Endothelial cell of umbilical vein (primary cell): ENCODE results near the gene B4GALT6. TPM values are rescaled to one million over a fixed set of nuclear protein-coding genes. Genes with fewer than 3 reads are reported as not detected.

Experiments used
- BruUV-seq: library from RNA; stranded (reverse); fragments of 400-500 nt; replicated peaks from 2 replicates; lab custom pipeline; 2021; lab: Mats Ljungman, UMichigan
- CTCF ChIA-PET: fragments of 300-600, 350-600 bp; sonication (Branson Sonifier 250); formaldehyde crosslinking; loops from one replicate; lab custom pipeline; 2021; ENCODE audit warnings: antibody characterized with exemption, inconsistent platforms; lab: Charles Lee
- POLR2A ChIA-PET: fragments of 300-600, 350-600 bp; sonication (Branson Sonifier 250); formaldehyde crosslinking; loops from one replicate; lab custom pipeline; 2021; ENCODE audit warnings: antibody characterized with exemption, inconsistent platforms; lab: Charles Lee
- DNase-seq: peaks from one replicate; pipeline ENCODE4 v3.0.0-alpha.2; 2011; ENCODE audit warnings: low read depth, low spot score
- FAIRE-seq: peaks from 2 replicates; lab custom pipeline; 2011; peaks lifted over from hg19 to GRCh38; lab: Jason Lieb, UNC
- H2AFZ ChIP-seq: 2 replicates; pipeline ENCODE4 v1.6.0; 2012; ENCODE audit warnings: low read depth, low read length, control low read depth, inconsistent platforms
- H3K27ac ChIP-seq: 2 replicates; pipeline ENCODE4 v1.5.1; 2011; ENCODE audit warnings: low read depth, mild to moderate bottlenecking, control low read depth, low read length, moderate library complexity; ENCODE audit not compliant: insufficient read depth
- H3K27me3 ChIP-seq, 2 experiments: 2 replicates each; pipeline versions ENCODE4 v1.6.0 to v1.6.1; 2011; ENCODE audit warnings: low read length in 2 of 2, mixed read lengths in 1 of 2; ENCODE audit not compliant: control insufficient read depth in 2 of 2, insufficient read depth in 2 of 2
- H3K36me3 ChIP-seq, 2 experiments: 2 replicates in 1 of 2; 3 replicates in 1 of 2; pipeline ENCODE4 v1.5.1; 2011; ENCODE audit warnings: low read length in 2 of 2, mild to moderate bottlenecking in 1 of 2, moderate library complexity in 1 of 2; ENCODE audit not compliant: control insufficient read depth in 2 of 2, insufficient read depth in 2 of 2; ENCODE audit errors: extremely low read depth in 1 of 2
- H3K4me1 ChIP-seq: 3 replicates; pipeline ENCODE4 v1.5.1; 2011; ENCODE audit warnings: mild to moderate bottlenecking, low read length; ENCODE audit not compliant: control insufficient read depth, insufficient read depth; ENCODE audit errors: extremely low read depth
- H3K4me2 ChIP-seq: 2 replicates; pipeline ENCODE4 v1.6.1; 2011; ENCODE audit warnings: low read length, control low read depth, mixed read lengths; ENCODE audit not compliant: insufficient read depth
- H3K4me3 ChIP-seq, 3 experiments: fragments of 200-600 bp in 1 of 3; sonication (generic), shearing (Covaris generic) in 1 of 3; replicated peaks in 1 of 3; 2 replicates each; pipeline ENCODE4 v1.5.1; 2011 to 2016; ENCODE audit warnings: control low read depth in 3 of 3, low read length in 3 of 3, mild to moderate bottlenecking in 2 of 3, inconsistent platforms in 1 of 3, low read depth in 1 of 3, moderate library complexity in 1 of 3; ENCODE audit not compliant: insufficient read depth in 1 of 3
- H3K79me2 ChIP-seq: 2 replicates; pipeline ENCODE4 v1.6.0; 2012; ENCODE audit warnings: low read length, inconsistent platforms; ENCODE audit not compliant: control insufficient read depth, insufficient read depth
- H3K9ac ChIP-seq: replicated peaks from 2 replicates; pipeline ENCODE3; 2011; ENCODE audit warnings: low read length, control low read depth; ENCODE audit not compliant: insufficient read depth; ENCODE audit errors: extremely low read depth
- H3K9me1 ChIP-seq: replicated peaks from 3 replicates; pipeline ENCODE4 v1.6.0; 2011; ENCODE audit warnings: mild to moderate bottlenecking, low read length; ENCODE audit not compliant: control insufficient read depth, insufficient read depth; ENCODE audit errors: extremely low read depth
- H3K9me3 ChIP-seq: replicated peaks from 2 replicates; pipeline ENCODE4 v1.5.1; 2012; ENCODE audit warnings: low read length, inconsistent platforms; ENCODE audit not compliant: control insufficient read depth, insufficient read depth
- H4K20me1 ChIP-seq: replicated peaks from 2 replicates; pipeline ENCODE3; 2011; ENCODE audit warnings: mild to moderate bottlenecking, low read length; ENCODE audit not compliant: control insufficient read depth, insufficient read depth; ENCODE audit errors: extremely low read depth
- CTCF ChIP-seq, 2 donors: IDR thresholded peaks; 1 replicate in 1 of 2; 2 replicates in 1 of 2; pipeline ENCODE4 v1.5.1; 2011; ENCODE audit warnings: low read length in 2 of 2, mild to moderate bottlenecking in 2 of 2, moderate library complexity in 2 of 2, control low read depth in 1 of 2, inconsistent platforms in 1 of 2, low read depth in 1 of 2; ENCODE audit not compliant: insufficient read depth in 1 of 2; ENCODE audit errors: extremely low read depth in 1 of 2
- EZH2 ChIP-seq: IDR thresholded peaks from 2 replicates; pipeline ENCODE4 v1.6.1; 2012; ENCODE audit warnings: borderline replicate concordance, low read depth, mild to moderate bottlenecking, moderate library complexity, low read length, inconsistent platforms; ENCODE audit not compliant: severe bottlenecking
- FOS ChIP-seq: IDR thresholded peaks from 2 replicates; pipeline ENCODE4 v1.6.1; 2011; ENCODE audit warnings: mild to moderate bottlenecking, low read length, moderate library complexity, borderline replicate concordance; ENCODE audit not compliant: insufficient read depth
- GATA2 ChIP-seq: IDR thresholded peaks from 2 replicates; pipeline ENCODE4 v1.7.0; 2011; ENCODE audit warnings: low read depth, mild to moderate bottlenecking, moderate library complexity, mixed read lengths, low read length; ENCODE audit not compliant: insufficient read length, insufficient read depth
- JUN ChIP-seq: IDR thresholded peaks from 2 replicates; pipeline ENCODE4 v1.6.1; 2011; ENCODE audit warnings: borderline replicate concordance, low read depth; ENCODE audit not compliant: insufficient read length, insufficient read depth
- MAX ChIP-seq: IDR thresholded peaks from 2 replicates; pipeline ENCODE4 v1.6.1; 2011; ENCODE audit not compliant: insufficient read depth, insufficient read length
- MYC ChIP-seq: IDR thresholded peaks from one replicate; pipeline ENCODE4 v1.6.1; 2011; ENCODE audit warnings: mild to moderate bottlenecking, low read depth, low read length
- POLR2A ChIP-seq: IDR thresholded peaks from 2 replicates; pipeline ENCODE4 v1.6.1; 2012; ENCODE audit warnings: low read depth, mild to moderate bottlenecking, control low read depth, low read length
- POLR2AphosphoS5 ChIP-seq: IDR thresholded peaks from 2 replicates; pipeline ENCODE4 v1.6.1; 2012; ENCODE audit warnings: low read depth, mild to moderate bottlenecking, control low read depth, low read length, moderate library complexity; ENCODE audit not compliant: insufficient read depth
- dilution Hi-C: fragments of 300-500 bp; cut with MboI; formaldehyde crosslinking; loops from one replicate; pipeline ENCODE4 v1.15.0; 2019; ENCODE audit warnings: low sequenced_read_pairs; ENCODE audit not compliant: extremely low pct_ligation_motif_present
- intact Hi-C: fragments of 100-400 bp; cut with micrococcal nuclease; formaldehyde crosslinking; loops from one replicate; pipeline ENCODE4 v1.10.0; 2022
- polyA plus RNA-seq, 4 experiments: library from polyadenylated mRNA; depleted of rRNA in 3 of 4; stranded (reverse) in 3 of 4; unstranded in 1 of 4; fragments of >200 nt; gene quantifications; 2 replicates each; pipeline versions ENCODE4 v1.2.1 to v1.2.3, GENCODE V29; 2011 to 2012; ENCODE audit warnings: missing spikeins in 1 of 4
- total RNA-seq: library from RNA; stranded (reverse); gene quantifications from 2 replicates; pipeline ENCODE4 v1.2.3, GENCODE V29; 2021

Gene B4GALT6
- total and polyA plus RNA-seq, 2 donors (not counting 3 experiments of a cell fraction or from before 2014, with no cell fraction given), result 3.9 to 24.2 TPM

DNA sequence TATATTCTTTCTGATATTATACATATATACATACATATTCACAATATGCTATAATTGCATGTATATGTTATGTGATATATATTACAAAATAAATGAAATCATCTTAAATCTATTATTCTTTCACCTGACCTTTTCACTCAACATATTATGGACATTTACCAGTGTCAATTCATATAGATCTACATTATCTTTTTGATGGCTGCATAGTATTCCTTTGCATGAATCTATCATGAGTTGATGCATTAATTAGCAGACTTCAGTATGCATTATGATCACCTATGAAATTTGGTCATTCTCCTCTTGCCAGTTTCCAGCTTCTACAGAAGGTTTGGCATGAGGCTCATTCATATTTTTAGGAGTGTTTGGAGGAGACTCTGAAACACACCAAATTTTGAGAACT lies 23.4 kb upstream of the B4GALT6 start:
- BruUV-seq, result no TSS peak
- POLR2A ChIA-PET, result no interaction called here
- H3K9me3 ChIP-seq, result no peaks in the 10 kb centered on the region
- intact Hi-C loops, result no loop called here
- no peak overlapping the region for H3K4me3 ChIP-seq
- no peaks in the 10 kb centered on the region for H3K9me1 ChIP-seq
- H3K27me3 ChIP-seq, result peaks cover 0 to 2% of the 10 kb centered on the region in 2 experiments
- no peaks in the 10 kb centered on the region for H3K79me2 ChIP-seq
- H2AFZ ChIP-seq, result no peak overlapping the region
- no peak overlapping the region for H3K9ac ChIP-seq
- FAIRE-seq, result no peak
- H3K4me1 ChIP-seq, result no peaks in the 10 kb centered on the region
- dilution Hi-C loops, result no loop called here
- CTCF ChIA-PET, result interaction anchor here (1.7 kb wide), 1 partner anchor 152 kb away, joined by 4 read pairs; no protein-coding TSS in a partner anchor
- H3K27ac ChIP-seq, result no peak overlapping the region
- H3K4me2 ChIP-seq, result no peak overlapping the region
- no peaks in the 10 kb centered on the region for H4K20me1 ChIP-seq
- DNase-seq, result no peak
- H3K36me3 ChIP-seq, result no peaks in the 10 kb centered on the region
- TF ChIP-seq EZH2 (no peak), GATA2 (no peak), MYC (no peak), JUN (no peak), POLR2AphosphoS5 (no peak), POLR2A (no peak), FOS (no peak), MAX (no peak), CTCF (IDR thresholded peaks at IDR 0.05; ENCODE audit: extremely low read depth in 1 of 2, insufficient read depth in 1 of 2, low read depth in 1 of 2, low read length in 2 of 2) (no peak)
